Measurements from ENCODE around the gene CLMN. TPM values are rescaled to one million over a fixed set of nuclear protein-coding genes. Genes with fewer than 3 reads are reported as not detected.

Gene CLMN
- total and polyA plus RNA-seq, 2 of the 13 experiments (the other 11 are each of a cell fraction or from before 2014, with no cell fraction given) = 15.1 to 16.7 TPM

- Histone ChIP-seq H4K20me1 (ENCODE audit: insufficient read depth, low read length) (no peaks in the 10 kb centered on the region), H3K9ac (ENCODE audit: insufficient read depth, low read depth, low read length) (no peak overlapping the region), H3K4me2 (ENCODE audit: low read depth, low read length) (no peak overlapping the region), H3K79me2 (ENCODE audit: insufficient read depth, low read length) (no peaks in the 10 kb centered on the region), H2AFZ (ENCODE audit: low read length) (no peak overlapping the region), H3K36me3 (replicated peaks in 1 of 2; ENCODE audit: control insufficient read depth in 1 of 2, insufficient read depth in 2 of 2, low read length in 2 of 2) (no peaks in the 10 kb centered on the region), H3K4me3 (replicated peaks in 1 of 3; ENCODE audit: insufficient read depth in 1 of 3, low read depth in 2 of 3, low read length in 3 of 3) (no peak overlapping the region), H3K27ac (ENCODE audit: extremely low read length, insufficient read depth, low read length) (no peak overlapping the region), H3K4me1 (ENCODE audit: insufficient read depth, low read length) (peaks cover 10% of the 10 kb centered on the region), H3K27me3 (ENCODE audit: control insufficient read depth in 1 of 2, insufficient read depth in 2 of 2, low read length in 2 of 2) (0 out of 5 replicates have a peak, but pooled peaks cover 0 to 11% of the 10 kb centered on the region in 2 experiments), H3K9me3 (ENCODE audit: low read length) (no peaks in the 10 kb centered on the region)
- TF ChIP-seq ZNF569 (CRISPR knock-in tag; IDR thresholded peaks at IDR 0.05; ENCODE audit: borderline replicate concordance) = no peak
- TF ChIP-seq HMGXB4 (CRISPR knock-in tag; IDR thresholded peaks at IDR 0.05; ENCODE audit: borderline replicate concordance in 1 of 2, low read depth in 1 of 2) = no peak
- no peak for TF ChIP-seq ZNF773 (CRISPR knock-in tag; IDR thresholded peaks at IDR 0.05; ENCODE audit: borderline replicate concordance)
- intact Hi-C loops (cut with micrococcal nuclease; ENCODE audit: unreplicated experiment) = no loop called here
- in situ Hi-C loops (cut with HindIII; ENCODE audit: extremely low pct_ligation_motif_present, low pct_unique_long_range_greater_than_20kb) = no loop called here
- ChIA-PET CTCF (ENCODE audit: low intra/inter-chr PET ratio, low total read pairs) (no interaction called here), POLR2A (no interaction called here)
- no peak for DNase-seq (ENCODE audit: low spot score)
- 34% methylated on average over 5 of the region's 5 CpGs for WGBS (ENCODE audit: low lambda C conversion rate)
- ATAC-seq = no peak
- BruUV-seq (replicated peaks) = no TSS peak
- no peak for FAIRE-seq
Observed at GRCh38 chr14:95352481-95352880, 32.8 kb upstream of the CLMN start.

GRCh38 chr14:95349241-95349640 lies 29.5 kb upstream of the CLMN start:
- BruUV-seq (replicated peaks) = no TSS peak
- Histone ChIP-seq H3K4me1 (ENCODE audit: insufficient read depth, low read length) (peaks cover 10% of the 10 kb centered on the region), H3K79me2 (ENCODE audit: insufficient read depth, low read length) (no peaks in the 10 kb centered on the region), H3K36me3 (replicated peaks in 1 of 2; ENCODE audit: control insufficient read depth in 1 of 2, insufficient read depth in 2 of 2, low read length in 2 of 2) (no peaks in the 10 kb centered on the region), H3K9ac (ENCODE audit: insufficient read depth, low read depth, low read length) (no peak overlapping the region), H3K27ac (ENCODE audit: extremely low read length, insufficient read depth, low read length) (no peak overlapping the region), H3K9me3 (ENCODE audit: low read length) (no peaks in the 10 kb centered on the region), H2AFZ (ENCODE audit: low read length) (no peak overlapping the region), H3K27me3 (ENCODE audit: control insufficient read depth in 1 of 2, insufficient read depth in 2 of 2, low read length in 2 of 2) (0 out of 5 replicates have a peak, but pooled peaks cover 0 to 11% of the 10 kb centered on the region in 2 experiments), H3K4me3 (replicated peaks in 1 of 3; ENCODE audit: insufficient read depth in 1 of 3, low read depth in 2 of 3, low read length in 3 of 3) (no peak overlapping the region), H3K4me2 (ENCODE audit: low read depth, low read length) (peak overlapping the region; percentile 27; the same call in 1 of the 2 replicates), H4K20me1 (ENCODE audit: insufficient read depth, low read length) (no peaks in the 10 kb centered on the region)
- ATAC-seq (no peak), DNase-seq (ENCODE audit: low spot score) (no peak), FAIRE-seq (no peak)
- intact Hi-C loops (cut with micrococcal nuclease; ENCODE audit: unreplicated experiment) = no loop called here
- ChIA-PET CTCF (ENCODE audit: low intra/inter-chr PET ratio, low total read pairs) (no interaction called here), POLR2A (interaction anchor here (0.7 kb wide), 1 partner anchor 9 kb away, joined by 3 read pairs; no protein-coding TSS in a partner anchor)
- in situ Hi-C loops (cut with HindIII; ENCODE audit: extremely low pct_ligation_motif_present, low pct_unique_long_range_greater_than_20kb) = no loop called here
- 0% methylated on average over 1 of the region's 6 CpGs for WGBS (ENCODE audit: low lambda C conversion rate)
- TF ChIP-seq ZNF225 (CRISPR knock-in tag; IDR thresholded peaks at IDR 0.05) = no peak
- no peak for TF ChIP-seq ZNF383 (CRISPR knock-in tag; IDR thresholded peaks at IDR 0.05; ENCODE audit: borderline replicate concordance)
- no peak for TF ChIP-seq ZNF543 (CRISPR knock-in tag; IDR thresholded peaks at IDR 0.05)
- no peak for TF ChIP-seq FUBP1 (CRISPR knock-in tag; IDR thresholded peaks at IDR 0.05; ENCODE audit: borderline replicate concordance)
- TF ChIP-seq IRF1 (CRISPR knock-in tag; IDR thresholded peaks at IDR 0.05; ENCODE audit: low read depth) = no peak
- no peak for TF ChIP-seq KLF16 (CRISPR knock-in tag; IDR thresholded peaks at IDR 0.05)
- TF ChIP-seq MTA3 (CRISPR knock-in tag; IDR thresholded peaks at IDR 0.05) = no peak
- no peak for TF ChIP-seq ZMYM2 (CRISPR knock-in tag; IDR thresholded peaks at IDR 0.05)
- no peak for TF ChIP-seq E2F2 (CRISPR knock-in tag; IDR thresholded peaks at IDR 0.05; ENCODE audit: borderline replicate concordance)

All from HepG2 (cell line).